C4-2B (cell line): Measurements from ENCODE around the gene STK11IP.

ENCODE experiments used
- CTCF ChIP-seq: fragments of 450-650 bp; conservative IDR thresholded peaks from 2 replicates; pipeline ENCODE4 v1.5.1; 2017; ENCODE audit warnings: mild to moderate bottlenecking
- ZFX ChIP-seq: fragments of 450-650 bp; IDR thresholded peaks from 2 replicates; pipeline ENCODE4 v1.6.1; 2017

DNA sequence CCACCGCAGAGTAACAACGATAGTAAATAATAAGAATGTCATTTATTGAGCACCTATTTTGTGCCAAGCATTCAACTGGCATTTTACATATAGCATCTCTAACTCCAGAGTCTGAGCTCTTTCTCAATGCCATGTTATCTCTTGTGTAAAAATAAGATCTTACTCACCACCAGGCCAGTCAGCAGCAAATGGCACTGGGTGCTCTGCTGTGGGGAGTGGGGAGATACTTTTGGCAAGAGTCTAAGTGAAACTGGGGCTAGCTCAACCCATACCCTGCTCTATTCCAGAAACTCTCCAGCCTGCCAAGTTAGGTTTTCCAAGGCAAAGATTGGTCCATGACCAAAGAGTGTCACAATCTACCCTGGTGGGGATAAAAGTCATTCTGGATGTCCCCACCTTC is 24.8 kb downstream of the STK11IP start:
- TF ChIP-seq CTCF (no peak), ZFX (no peak)
